MM.1S (cell line): ENCODE data around the gene DLL3.

Source experiments
- DNase-seq: peaks from one replicate; pipeline ENCODE4 v3.0.0-alpha.2; 2015
- H2AFZ ChIP-seq: fragments of 300-600 bp; sonication (generic); 2 replicates; pipeline ENCODE4 v1.6.0; 2016; ENCODE audit warnings: antibody characterized with exemption, low read length
- H3F3A ChIP-seq: fragments of 300-600 bp; sonication (generic); 2 replicates; pipeline ENCODE4 v1.6.1; 2016; ENCODE audit warnings: mild to moderate bottlenecking, antibody characterized with exemption, low read length, moderate library complexity, mixed read lengths; ENCODE audit not compliant: insufficient read depth
- H3K27ac ChIP-seq: fragments of 300-600 bp; sonication (generic); 2 replicates; pipeline ENCODE4 v1.5.1; 2016; ENCODE audit warnings: mild to moderate bottlenecking, low read length
- H3K27me3 ChIP-seq: fragments of 300-600 bp; sonication (generic); replicated peaks from 2 replicates; pipeline ENCODE4 v1.6.0; 2016; ENCODE audit warnings: low read length; ENCODE audit not compliant: insufficient read depth
- H3K36me3 ChIP-seq: fragments of 300-600 bp; sonication (generic); replicated peaks from 2 replicates; pipeline ENCODE4 v1.6.1; 2016; ENCODE audit warnings: mild to moderate bottlenecking, low read length, mixed read lengths; ENCODE audit not compliant: insufficient read depth
- H3K4me1 ChIP-seq: fragments of 300-600 bp; sonication (generic); 2 replicates; pipeline ENCODE4 v1.6.1; 2016; ENCODE audit warnings: low read length, mixed read lengths
- H3K4me2 ChIP-seq: fragments of 300-600 bp; sonication (generic); 2 replicates; pipeline ENCODE4 v1.6.0; 2016; ENCODE audit warnings: low read depth, low read length
- H3K4me3 ChIP-seq: fragments of 300-600 bp; sonication (generic); 2 replicates; pipeline ENCODE4 v1.5.1; 2016; ENCODE audit warnings: low read length, mixed read lengths
- H3K79me2 ChIP-seq: fragments of 300-600 bp; sonication (generic); 2 replicates; pipeline ENCODE4 v1.6.1; 2016; ENCODE audit warnings: mixed run types, low read length, mixed read lengths
- H3K9ac ChIP-seq: fragments of 300-600 bp; sonication (generic); 2 replicates; pipeline ENCODE4 v1.6.1; 2016; ENCODE audit warnings: low read length, mixed read lengths
- H3K9me2 ChIP-seq: fragments of 300-600 bp; sonication (generic); replicated peaks from 2 replicates; pipeline ENCODE4 v1.6.1; 2016; ENCODE audit warnings: mild to moderate bottlenecking, low read length, mixed read lengths; ENCODE audit not compliant: insufficient read depth
- H3K9me3 ChIP-seq: fragments of 300-600 bp; sonication (generic); replicated peaks from 2 replicates; pipeline ENCODE4 v1.6.1; 2016; ENCODE audit warnings: mild to moderate bottlenecking, low read length, mixed read lengths; ENCODE audit not compliant: insufficient read depth
- H4K20me1 ChIP-seq: fragments of 300-600 bp; sonication (generic); 2 replicates; pipeline ENCODE4 v1.6.1; 2016; ENCODE audit warnings: mild to moderate bottlenecking, low read length, moderate library complexity, mixed read lengths; ENCODE audit not compliant: insufficient read depth
- EZH2 ChIP-seq: fragments of 300-600 bp; sonication (generic); optimal IDR thresholded peaks from 2 replicates; pipeline ENCODE3; 2017; ENCODE audit warnings: low read depth, mild to moderate bottlenecking, antibody characterized with exemption, low read length, mixed read lengths
- EZH2phosphoT487 ChIP-seq: fragments of 300-600 bp; sonication (generic); IDR thresholded peaks from 2 replicates; pipeline ENCODE4 v1.6.1; 2018; ENCODE audit warnings: antibody characterized with exemption, low read length
- TF ChIP-seq, protein P1 (sequence below): fragments of 300-600 bp; sonication (generic); IDR thresholded peaks from 2 replicates; pipeline ENCODE4 v1.5.1; 2016; ENCODE audit warnings: antibody characterized with exemption, low read length, mixed read lengths

DLL3 gene

DNA sequence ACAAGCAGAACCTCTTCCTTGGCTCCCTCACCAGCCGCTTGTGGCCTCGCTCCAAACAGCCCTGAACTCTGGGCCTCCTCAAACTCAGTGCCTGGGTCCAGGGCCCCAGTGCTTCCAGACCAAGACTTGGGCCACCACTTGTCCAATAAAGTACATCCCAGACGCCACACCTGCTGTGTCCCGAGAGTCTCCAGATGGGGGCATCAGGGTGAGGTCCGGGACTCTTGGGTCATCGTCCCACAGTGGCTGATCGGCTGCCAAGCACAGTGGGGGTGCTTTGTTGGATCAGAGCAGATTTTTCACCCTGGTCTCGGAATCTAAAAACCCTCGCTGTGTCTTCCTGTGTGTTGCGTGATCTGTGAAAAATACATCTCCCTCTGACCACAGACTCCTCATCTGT, 9.0 kb upstream of the DLL3 start:
- H3K4me2 ChIP-seq = no peak overlapping the region
- TF ChIP-seq, protein P1, sequence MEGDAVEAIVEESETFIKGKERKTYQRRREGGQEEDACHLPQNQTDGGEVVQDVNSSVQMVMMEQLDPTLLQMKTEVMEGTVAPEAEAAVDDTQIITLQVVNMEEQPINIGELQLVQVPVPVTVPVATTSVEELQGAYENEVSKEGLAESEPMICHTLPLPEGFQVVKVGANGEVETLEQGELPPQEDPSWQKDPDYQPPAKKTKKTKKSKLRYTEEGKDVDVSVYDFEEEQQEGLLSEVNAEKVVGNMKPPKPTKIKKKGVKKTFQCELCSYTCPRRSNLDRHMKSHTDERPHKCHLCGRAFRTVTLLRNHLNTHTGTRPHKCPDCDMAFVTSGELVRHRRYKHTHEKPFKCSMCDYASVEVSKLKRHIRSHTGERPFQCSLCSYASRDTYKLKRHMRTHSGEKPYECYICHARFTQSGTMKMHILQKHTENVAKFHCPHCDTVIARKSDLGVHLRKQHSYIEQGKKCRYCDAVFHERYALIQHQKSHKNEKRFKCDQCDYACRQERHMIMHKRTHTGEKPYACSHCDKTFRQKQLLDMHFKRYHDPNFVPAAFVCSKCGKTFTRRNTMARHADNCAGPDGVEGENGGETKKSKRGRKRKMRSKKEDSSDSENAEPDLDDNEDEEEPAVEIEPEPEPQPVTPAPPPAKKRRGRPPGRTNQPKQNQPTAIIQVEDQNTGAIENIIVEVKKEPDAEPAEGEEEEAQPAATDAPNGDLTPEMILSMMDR = no peak
- TF ChIP-seq EZH2phosphoT487 (no peak), EZH2 (no peak)
- DNase-seq = no peak
- H3K9me2 ChIP-seq = no peaks in the 10 kb centered on the region
- H3F3A ChIP-seq = no peaks in the 10 kb centered on the region
- no peaks in the 10 kb centered on the region for H3K4me1 ChIP-seq
- no peaks in the 10 kb centered on the region; the same call in 1 of the 2 replicates for H3K36me3 ChIP-seq
- H2AFZ ChIP-seq = no peak overlapping the region
- no peaks in the 10 kb centered on the region for H3K9me3 ChIP-seq
- H4K20me1 ChIP-seq = no peaks in the 10 kb centered on the region
- no peak overlapping the region for H3K4me3 ChIP-seq
- peaks cover 9% of the 10 kb centered on the region; the same call in 1 of the 2 replicates for H3K79me2 ChIP-seq
- H3K27ac ChIP-seq = no peak overlapping the region
- no peaks in the 10 kb centered on the region for H3K27me3 ChIP-seq
- H3K9ac ChIP-seq = no peak overlapping the region

DNA sequence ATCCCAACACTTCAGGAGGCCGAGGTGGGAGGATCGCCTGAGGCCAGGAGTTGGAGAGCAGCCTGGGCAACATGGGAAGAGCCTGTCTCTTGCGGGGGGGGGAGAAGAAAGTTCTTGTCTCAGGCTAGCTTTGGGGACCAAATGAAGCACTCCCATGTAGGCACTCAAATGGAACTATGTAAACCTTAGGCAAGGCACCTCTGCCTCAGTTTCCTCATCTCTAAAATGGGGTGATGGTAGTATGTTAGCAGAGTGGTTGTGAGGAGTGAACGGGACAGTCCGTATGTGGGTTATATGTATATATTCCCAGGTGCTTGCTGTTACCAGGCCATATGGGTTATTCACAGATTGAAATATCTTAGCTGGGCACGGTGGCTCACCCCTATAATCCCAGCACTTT, 6.5 kb upstream of the DLL3 start:
- Histone ChIP-seq H3K4me3 (no peak overlapping the region), H3K79me2 (no peaks in the 10 kb centered on the region; the same call in 1 of the 2 replicates), H2AFZ (no peak overlapping the region), H3K9me3 (no peaks in the 10 kb centered on the region), H3F3A (no peaks in the 10 kb centered on the region), H3K27ac (no peak overlapping the region), H3K27me3 (peaks cover 15% of the 10 kb centered on the region), H4K20me1 (no peaks in the 10 kb centered on the region), H3K9me2 (no peaks in the 10 kb centered on the region), H3K4me1 (no peaks in the 10 kb centered on the region), H3K4me2 (no peak overlapping the region), H3K9ac (no peak overlapping the region), H3K36me3 (no peaks in the 10 kb centered on the region; the same call in 1 of the 2 replicates)
- DNase-seq = no peak
- TF ChIP-seq EZH2 (no peak), EZH2phosphoT487 (no peak)
- TF ChIP-seq, protein P1 = no peak

DNA sequence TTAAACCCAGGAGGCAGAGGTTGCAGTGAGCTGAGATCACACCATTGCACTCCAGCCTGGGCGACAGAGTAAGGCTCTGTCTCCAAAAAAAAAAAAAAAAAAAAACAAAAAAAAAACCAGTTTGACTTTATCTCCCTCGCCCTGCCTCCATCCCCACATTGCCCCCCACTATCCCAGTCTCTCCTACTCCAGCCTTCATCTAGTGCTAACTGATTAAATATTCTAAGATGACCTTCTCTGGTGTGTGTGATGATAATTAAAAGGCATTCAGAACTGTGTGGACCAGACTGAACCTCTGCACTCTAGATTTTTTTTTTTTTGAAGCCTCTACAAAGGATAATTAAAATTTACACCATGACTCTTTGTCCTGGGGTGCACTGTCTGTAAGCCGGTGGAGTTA, 6.0 kb upstream of the DLL3 start:
- H4K20me1 ChIP-seq = no peaks in the 10 kb centered on the region
- no peaks in the 10 kb centered on the region for H3K9me2 ChIP-seq
- no peak overlapping the region for H3K4me3 ChIP-seq
- 0 out of 2 replicates have a peak, but pooled peaks cover 3% of the 10 kb centered on the region for H3K4me1 ChIP-seq
- no peak for TF ChIP-seq EZH2phosphoT487
- TF ChIP-seq, protein P1 = no peak
- no peak for TF ChIP-seq EZH2
- no peak overlapping the region for H3K27ac ChIP-seq
- DNase-seq = no peak
- no peak overlapping the region for H3K4me2 ChIP-seq
- no peak overlapping the region for H2AFZ ChIP-seq
- no peaks in the 10 kb centered on the region; the same call in 1 of the 2 replicates for H3K79me2 ChIP-seq
- H3K9ac ChIP-seq = no peak overlapping the region
- no peaks in the 10 kb centered on the region for H3K9me3 ChIP-seq
- peaks cover 20% of the 10 kb centered on the region for H3K27me3 ChIP-seq
- H3K36me3 ChIP-seq = no peaks in the 10 kb centered on the region; the same call in 1 of the 2 replicates
- H3F3A ChIP-seq = no peaks in the 10 kb centered on the region
